ENCODE results near the gene DGCR8. TPM values are rescaled to one million over a fixed set of nuclear protein-coding genes. Genes with fewer than 3 reads are reported as not detected.

The DGCR8 gene
- total RNA-seq, 4 donors from 2014 or later, result 13.7 to 33.8 (median 18.7) TPM

DNA sequence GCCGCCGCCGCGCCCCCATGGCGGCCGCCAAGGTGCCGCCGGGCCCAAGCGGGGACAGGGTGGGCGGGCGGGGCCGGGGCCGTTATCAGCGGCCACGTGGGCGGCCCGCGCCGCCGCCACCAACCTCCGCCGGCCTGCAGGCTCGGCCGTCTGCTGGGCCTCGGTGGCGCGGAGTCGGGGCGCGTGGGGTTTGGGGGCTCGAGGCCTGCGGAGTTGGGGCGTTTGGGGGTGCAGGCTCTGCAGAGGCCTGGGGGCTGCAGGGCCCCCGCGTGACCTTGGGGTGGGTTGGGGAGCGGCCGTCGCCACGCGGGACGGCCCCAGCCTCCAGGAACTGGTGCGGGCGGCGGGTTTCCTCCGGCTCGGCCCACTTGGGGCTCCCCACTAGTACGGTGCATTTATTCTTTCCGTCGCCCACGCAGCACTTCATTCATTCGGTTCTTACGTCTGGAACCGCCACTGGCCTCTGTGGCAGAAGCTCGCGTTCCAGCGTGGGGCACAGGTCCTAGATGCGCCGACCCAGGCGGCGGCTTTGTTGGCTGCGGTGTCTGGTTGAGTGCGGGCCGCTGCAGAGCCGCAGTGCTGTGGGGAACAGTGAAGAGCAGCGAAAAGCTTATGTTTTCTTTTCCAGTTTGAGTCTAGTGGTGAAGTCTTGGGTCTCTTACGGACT is 37.7 kb downstream of the DGCR8 start:
- TF ChIP-seq, protein P1, sequence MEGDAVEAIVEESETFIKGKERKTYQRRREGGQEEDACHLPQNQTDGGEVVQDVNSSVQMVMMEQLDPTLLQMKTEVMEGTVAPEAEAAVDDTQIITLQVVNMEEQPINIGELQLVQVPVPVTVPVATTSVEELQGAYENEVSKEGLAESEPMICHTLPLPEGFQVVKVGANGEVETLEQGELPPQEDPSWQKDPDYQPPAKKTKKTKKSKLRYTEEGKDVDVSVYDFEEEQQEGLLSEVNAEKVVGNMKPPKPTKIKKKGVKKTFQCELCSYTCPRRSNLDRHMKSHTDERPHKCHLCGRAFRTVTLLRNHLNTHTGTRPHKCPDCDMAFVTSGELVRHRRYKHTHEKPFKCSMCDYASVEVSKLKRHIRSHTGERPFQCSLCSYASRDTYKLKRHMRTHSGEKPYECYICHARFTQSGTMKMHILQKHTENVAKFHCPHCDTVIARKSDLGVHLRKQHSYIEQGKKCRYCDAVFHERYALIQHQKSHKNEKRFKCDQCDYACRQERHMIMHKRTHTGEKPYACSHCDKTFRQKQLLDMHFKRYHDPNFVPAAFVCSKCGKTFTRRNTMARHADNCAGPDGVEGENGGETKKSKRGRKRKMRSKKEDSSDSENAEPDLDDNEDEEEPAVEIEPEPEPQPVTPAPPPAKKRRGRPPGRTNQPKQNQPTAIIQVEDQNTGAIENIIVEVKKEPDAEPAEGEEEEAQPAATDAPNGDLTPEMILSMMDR (IDR thresholded peaks at IDR 0.05), result no peak
- no peak for TF ChIP-seq POLR2A (IDR thresholded peaks at IDR 0.05)
- Histone ChIP-seq H3K27ac (peak overlapping the region; percentile 71 to 93 (median 90)), H3K9me3 (no peaks in the 10 kb centered on the region), H3K36me3 (peaks cover 13 to 69% (median 14%) of the 10 kb centered on the region in 3 donors), H3K4me1 (peaks cover 30 to 77% (median 30%) of the 10 kb centered on the region in 3 donors), H3K4me3 (peak overlapping the region; percentile 77 to 90 (median 85)), H3K27me3 (no peaks in the 10 kb centered on the region)
- 1 to 2% methylated on average over 12 to 15 of the region's 66 CpGs for WGBS, 2 donors
- DNase-seq, result no peak
- intact Hi-C loops (cut with DNase I), result loop anchor here (10.0 kb wide), 2 partner anchors 93 to 143 kb away; partner anchors contain the start of gene TANGO2

DNA sequence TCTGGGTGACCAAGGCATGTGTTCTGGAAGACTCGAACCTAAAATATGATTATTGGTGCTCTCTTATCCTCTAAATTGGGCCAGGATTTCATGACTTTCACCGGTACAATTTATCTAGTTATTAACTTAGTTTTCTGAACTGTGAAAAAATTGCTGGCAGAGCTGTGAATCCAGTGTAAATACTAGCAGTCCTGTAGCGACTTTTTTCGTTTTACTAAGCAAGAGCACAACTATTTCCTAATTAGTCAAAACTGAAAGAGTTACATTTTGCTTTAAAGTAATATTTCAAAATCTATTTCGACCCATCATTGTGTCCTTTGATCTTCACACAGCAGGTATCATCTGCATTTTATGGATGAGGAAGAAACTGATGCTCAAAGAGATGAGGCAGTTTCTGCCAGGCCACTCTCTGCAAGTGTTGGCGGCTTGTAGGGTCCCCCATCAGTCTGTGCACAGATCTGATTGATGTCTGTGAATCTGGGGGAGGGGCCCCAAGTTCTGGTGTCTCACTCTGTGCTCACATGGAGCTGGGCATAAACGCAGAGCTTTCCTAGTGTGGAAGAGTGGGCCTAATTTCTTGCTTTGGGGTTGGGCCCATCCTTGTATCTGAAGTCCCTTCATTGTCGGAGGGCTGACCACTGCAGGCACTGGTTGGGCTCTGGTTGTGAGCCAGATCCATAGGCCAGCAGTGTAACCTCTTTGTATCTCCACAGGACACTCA is 38.4 kb downstream of the DGCR8 start:
- peaks cover 30 to 72% (median 30%) of the 10 kb centered on the region in 3 donors for H3K4me1 ChIP-seq
- WGBS, 2 donors, result 7 to 8% methylated on average over 7 to 8 of the region's 8 CpGs
- intact Hi-C loops (cut with DNase I), result loop anchor here (10.0 kb wide), 2 partner anchors 94 to 144 kb away; partner anchors contain the start of gene TANGO2
- TF ChIP-seq POLR2A (IDR thresholded peaks at IDR 0.05), result no peak
- TF ChIP-seq, protein P1 (IDR thresholded peaks at IDR 0.05), result no peak
- H3K27ac ChIP-seq, result peak overlapping the region; percentile 71 to 93 (median 90)
- H3K27me3 ChIP-seq, result no peaks in the 10 kb centered on the region
- H3K36me3 ChIP-seq, result peaks cover 9 to 64% (median 14%) of the 10 kb centered on the region in 3 donors
- peak overlapping the region; percentile 77 to 90 (median 85) for H3K4me3 ChIP-seq
- no peak for DNase-seq
- no peaks in the 10 kb centered on the region for H3K9me3 ChIP-seq

DNA sequence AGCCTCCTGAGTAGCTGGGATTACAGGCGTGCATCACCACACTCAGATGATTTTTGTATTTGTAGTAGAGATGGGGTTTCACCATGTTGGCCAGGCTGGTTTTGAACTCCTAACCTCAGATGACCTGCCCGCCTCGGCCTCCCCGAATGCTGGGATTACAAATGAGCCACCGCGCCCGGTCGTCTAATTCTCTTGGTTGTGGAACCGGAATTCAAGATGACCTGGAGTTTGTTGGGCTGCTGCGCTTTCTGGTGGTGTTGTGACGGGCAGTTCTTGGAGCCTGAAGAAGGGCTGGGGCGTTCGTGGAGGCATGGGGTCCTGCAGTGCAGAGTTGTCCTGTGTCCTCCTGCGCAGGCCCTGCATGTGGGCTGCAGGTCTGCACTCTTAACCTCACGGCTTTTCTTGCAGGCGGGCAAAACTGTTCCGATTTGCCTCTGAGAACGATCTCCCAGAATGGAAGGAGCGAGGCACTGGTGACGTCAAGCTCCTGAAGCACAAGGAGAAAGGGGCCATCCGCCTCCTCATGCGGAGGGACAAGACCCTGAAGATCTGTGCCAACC is 41.9 kb downstream of the DGCR8 start:
- TF ChIP-seq POLR2A (IDR thresholded peaks at IDR 0.05), result no peak
- TF ChIP-seq, protein P1 (IDR thresholded peaks at IDR 0.05), result no peak
- 77 to 100% methylated on average over 6 to 17 of the region's 22 CpGs for WGBS, 2 donors

DNA sequence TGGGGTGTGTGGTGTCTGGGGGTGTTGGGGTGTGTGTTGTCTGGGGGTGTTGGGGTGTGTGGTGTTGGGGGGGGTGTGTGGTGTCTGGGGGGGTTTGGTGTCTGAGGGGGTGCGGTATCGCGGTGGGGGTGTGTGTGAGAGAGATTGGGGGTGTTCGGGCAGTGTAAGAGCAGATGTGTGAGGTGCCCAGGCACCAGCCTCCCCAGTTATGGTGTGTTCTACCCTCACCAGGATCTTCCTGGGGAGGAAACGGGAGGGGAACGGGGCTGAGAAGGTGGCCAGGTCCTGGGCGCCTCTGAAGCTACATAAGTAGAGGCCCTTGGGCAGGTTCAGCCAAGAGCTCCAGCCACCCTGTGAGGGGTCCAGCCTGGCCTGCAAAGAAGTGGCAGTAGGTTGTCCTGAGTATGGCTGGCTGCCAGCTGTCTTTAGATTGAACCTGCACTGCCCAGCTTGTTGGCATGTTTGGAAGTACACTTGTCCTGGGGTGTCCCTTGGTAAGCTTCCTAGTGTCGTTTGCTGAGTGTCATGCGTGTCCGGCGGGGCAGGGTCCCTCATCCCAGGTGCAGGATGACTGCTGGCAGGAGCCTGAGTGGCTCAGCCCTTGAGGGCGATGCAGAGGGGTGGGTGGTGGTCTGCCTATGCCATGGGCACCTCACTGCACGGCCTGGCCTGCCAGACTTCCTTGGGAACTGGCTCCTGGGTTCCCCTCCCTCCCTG is 43.5 kb downstream of the DGCR8 start:
- Histone ChIP-seq H3K27ac (no peak overlapping the region), H3K4me1 (peaks cover 7 to 34% (median 12%) of the 10 kb centered on the region in 3 donors), H3K27me3 (no peaks in the 10 kb centered on the region), H3K9me3 (no peaks in the 10 kb centered on the region), H3K4me3 (no peak overlapping the region), H3K36me3 (peaks cover 10 to 84% (median 29%) of the 10 kb centered on the region in 3 donors)
- WGBS, 2 donors, result 91 to 93% methylated on average over 7 to 10 of the region's 13 CpGs
- no peak for DNase-seq
- intact Hi-C loops (cut with DNase I), result no loop called here
- TF ChIP-seq, protein P1 (IDR thresholded peaks at IDR 0.05), result no peak
- TF ChIP-seq POLR2A (IDR thresholded peaks at IDR 0.05), result no peak

More for the DNA sequence above, 41.9 kb downstream of the DGCR8 start:
- H3K27ac ChIP-seq, result no peak overlapping the region
- no peak overlapping the region for H3K4me3 ChIP-seq
- intact Hi-C loops (cut with DNase I), result no loop called here
- H3K36me3 ChIP-seq, result peaks cover 10 to 73% (median 29%) of the 10 kb centered on the region in 3 donors
- H3K9me3 ChIP-seq, result no peaks in the 10 kb centered on the region
- peaks cover 16 to 43% (median 19%) of the 10 kb centered on the region in 3 donors for H3K4me1 ChIP-seq
- H3K27me3 ChIP-seq, result no peaks in the 10 kb centered on the region
- no peak for DNase-seq

Measured in esophagus squamous epithelium (tissue), 5 donors.